WERI-Rb-1 (cell line): ENCODE data around the gene CYP3A5.
A peak's percentile ranks its signal among the peaks of the same experiment; 100 is the strongest.

Experiments
- DNase-seq: peaks from one replicate; pipeline ENCODE4 v3.0.0-alpha.2; 2020
- H3K27ac ChIP-seq: fragments of 250-450 bp; sonication (Bioruptor Pico); 2 replicates; pipeline ENCODE4 v1.5.1; 2020; ENCODE audit warnings: mild to moderate bottlenecking, moderate library complexity
- H3K27me3 ChIP-seq: fragments of 250-450 bp; sonication (Bioruptor Pico); 2 replicates; pipeline ENCODE4 v1.5.1; 2021; ENCODE audit warnings: mild to moderate bottlenecking, low read depth, moderate library complexity; ENCODE audit not compliant: insufficient read depth, severe bottlenecking
- H3K36me3 ChIP-seq: fragments of 250-450 bp; sonication (Bioruptor Pico); 2 replicates; pipeline ENCODE4 v1.5.1; 2020; ENCODE audit warnings: mild to moderate bottlenecking, moderate library complexity
- H3K4me3 ChIP-seq: 2 replicates; pipeline ENCODE4 v1.5.1; 2011; ENCODE audit warnings: low read depth, mild to moderate bottlenecking, control low read depth, low read length
- H3K9me3 ChIP-seq: fragments of 250-450 bp; sonication (Bioruptor Pico); 2 replicates; pipeline ENCODE4 v1.5.1; 2021; ENCODE audit warnings: mild to moderate bottlenecking, moderate library complexity; ENCODE audit not compliant: severe bottlenecking
- TF ChIP-seq, protein P1 (sequence below): IDR thresholded peaks from 2 replicates; pipeline ENCODE4 v1.5.1; 2011; ENCODE audit warnings: low read depth, mild to moderate bottlenecking, control low read depth, inconsistent platforms, low read length

Gene CYP3A5

DNA sequence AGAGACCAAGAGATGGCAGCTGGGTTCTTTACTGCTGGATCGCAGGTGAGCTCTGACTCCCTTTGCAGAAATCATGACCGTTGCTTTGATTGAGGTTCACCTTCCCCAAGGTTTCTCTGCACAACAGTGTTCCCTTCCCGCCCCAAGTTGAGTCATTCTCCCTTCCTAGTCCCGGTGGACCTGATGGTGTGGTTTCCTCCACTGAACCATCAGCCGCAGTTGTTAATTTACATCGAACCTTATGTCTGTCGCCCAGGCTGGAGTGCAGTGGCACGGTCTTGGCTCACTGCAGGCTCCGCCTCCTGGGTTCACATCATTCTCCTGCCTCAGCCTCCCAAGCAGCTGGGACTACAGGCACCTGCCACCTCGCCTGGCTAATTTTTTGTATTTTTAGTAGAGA, 57.2 kb downstream of the CYP3A5 start:
- Histone ChIP-seq H3K4me3 (no peak overlapping the region), H3K27ac (no peak overlapping the region), H3K27me3 (no peaks in the 10 kb centered on the region), H3K9me3 (no peaks in the 10 kb centered on the region), H3K36me3 (peaks cover 89% of the 10 kb centered on the region)
- DNase-seq = no peak
- TF ChIP-seq, protein P1, sequence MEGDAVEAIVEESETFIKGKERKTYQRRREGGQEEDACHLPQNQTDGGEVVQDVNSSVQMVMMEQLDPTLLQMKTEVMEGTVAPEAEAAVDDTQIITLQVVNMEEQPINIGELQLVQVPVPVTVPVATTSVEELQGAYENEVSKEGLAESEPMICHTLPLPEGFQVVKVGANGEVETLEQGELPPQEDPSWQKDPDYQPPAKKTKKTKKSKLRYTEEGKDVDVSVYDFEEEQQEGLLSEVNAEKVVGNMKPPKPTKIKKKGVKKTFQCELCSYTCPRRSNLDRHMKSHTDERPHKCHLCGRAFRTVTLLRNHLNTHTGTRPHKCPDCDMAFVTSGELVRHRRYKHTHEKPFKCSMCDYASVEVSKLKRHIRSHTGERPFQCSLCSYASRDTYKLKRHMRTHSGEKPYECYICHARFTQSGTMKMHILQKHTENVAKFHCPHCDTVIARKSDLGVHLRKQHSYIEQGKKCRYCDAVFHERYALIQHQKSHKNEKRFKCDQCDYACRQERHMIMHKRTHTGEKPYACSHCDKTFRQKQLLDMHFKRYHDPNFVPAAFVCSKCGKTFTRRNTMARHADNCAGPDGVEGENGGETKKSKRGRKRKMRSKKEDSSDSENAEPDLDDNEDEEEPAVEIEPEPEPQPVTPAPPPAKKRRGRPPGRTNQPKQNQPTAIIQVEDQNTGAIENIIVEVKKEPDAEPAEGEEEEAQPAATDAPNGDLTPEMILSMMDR = no peak

DNA sequence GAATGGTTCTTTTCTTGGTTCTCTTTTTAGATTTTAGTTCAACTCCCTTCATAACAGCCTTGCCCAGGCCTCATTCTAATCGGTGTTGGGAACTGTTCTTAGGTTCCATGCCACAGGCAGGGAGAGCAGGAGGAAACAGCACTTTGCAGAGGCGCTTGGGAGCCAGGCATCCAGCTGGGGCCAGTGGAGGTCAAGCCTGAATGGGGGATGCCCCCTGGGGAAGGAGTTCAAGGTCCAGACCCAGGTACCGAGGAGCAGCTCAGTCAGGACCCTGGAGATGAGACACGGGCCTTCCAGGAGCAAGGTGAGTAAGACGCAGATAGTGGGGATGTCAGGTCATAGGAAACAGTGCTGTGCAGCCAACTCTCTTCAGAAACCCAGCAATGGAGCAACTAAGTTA, 58.5 kb downstream of the CYP3A5 start:
- H3K4me3 ChIP-seq = no peak overlapping the region
- peaks cover 78% of the 10 kb centered on the region for H3K36me3 ChIP-seq
- TF ChIP-seq, protein P1 = no peak
- H3K27ac ChIP-seq = no peak overlapping the region
- no peak for DNase-seq
- H3K9me3 ChIP-seq = no peaks in the 10 kb centered on the region
- H3K27me3 ChIP-seq = no peaks in the 10 kb centered on the region

GRCh38 chr7:99619571-99620130, 60.1 kb downstream of the CYP3A5 start:
- no peak overlapping the region for H3K4me3 ChIP-seq
- TF ChIP-seq, protein P1 = no peak
- no peaks in the 10 kb centered on the region for H3K9me3 ChIP-seq
- no peak overlapping the region for H3K27ac ChIP-seq
- DNase-seq = no peak
- H3K36me3 ChIP-seq = peaks cover 67% of the 10 kb centered on the region
- H3K27me3 ChIP-seq = no peaks in the 10 kb centered on the region

DNA sequence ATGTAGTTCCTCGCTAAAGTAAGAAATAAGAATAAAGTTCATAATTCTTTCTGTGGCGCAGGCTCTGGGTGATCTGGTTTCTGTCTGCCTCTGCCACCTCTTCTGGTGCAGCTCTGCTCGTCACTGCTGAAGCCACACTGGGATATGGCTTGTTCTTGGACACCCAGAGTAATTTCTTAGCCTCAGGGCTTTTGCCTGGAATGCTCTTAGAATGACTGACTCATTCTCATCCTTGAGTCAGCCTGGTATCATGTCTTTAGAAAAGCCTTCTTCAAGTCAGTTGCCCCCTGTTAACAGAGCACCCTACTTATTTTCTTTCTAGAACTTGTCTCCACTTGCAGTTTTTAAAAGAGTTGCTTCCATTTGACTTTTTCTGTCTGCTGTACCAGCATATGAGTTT, 61.1 kb downstream of the CYP3A5 start:
- no peak for DNase-seq
- TF ChIP-seq, protein P1 = no peak
- H3K27ac ChIP-seq = no peak overlapping the region
- H3K9me3 ChIP-seq = no peaks in the 10 kb centered on the region
- H3K27me3 ChIP-seq = no peaks in the 10 kb centered on the region
- H3K36me3 ChIP-seq = peaks cover 58% of the 10 kb centered on the region
- no peak overlapping the region for H3K4me3 ChIP-seq

GRCh38 chr7:99617192-99617781, 62.5 kb downstream of the CYP3A5 start:
- TF ChIP-seq, protein P1 = no peak
- no peaks in the 10 kb centered on the region for H3K27me3 ChIP-seq
- no peak for DNase-seq
- H3K36me3 ChIP-seq = peaks cover 43% of the 10 kb centered on the region
- H3K4me3 ChIP-seq = peak overlapping the region; percentile 76
- peak overlapping the region; percentile 88 for H3K27ac ChIP-seq
- no peaks in the 10 kb centered on the region for H3K9me3 ChIP-seq
